ENCODE results near the gene MYLK.

MYLK gene

DNA sequence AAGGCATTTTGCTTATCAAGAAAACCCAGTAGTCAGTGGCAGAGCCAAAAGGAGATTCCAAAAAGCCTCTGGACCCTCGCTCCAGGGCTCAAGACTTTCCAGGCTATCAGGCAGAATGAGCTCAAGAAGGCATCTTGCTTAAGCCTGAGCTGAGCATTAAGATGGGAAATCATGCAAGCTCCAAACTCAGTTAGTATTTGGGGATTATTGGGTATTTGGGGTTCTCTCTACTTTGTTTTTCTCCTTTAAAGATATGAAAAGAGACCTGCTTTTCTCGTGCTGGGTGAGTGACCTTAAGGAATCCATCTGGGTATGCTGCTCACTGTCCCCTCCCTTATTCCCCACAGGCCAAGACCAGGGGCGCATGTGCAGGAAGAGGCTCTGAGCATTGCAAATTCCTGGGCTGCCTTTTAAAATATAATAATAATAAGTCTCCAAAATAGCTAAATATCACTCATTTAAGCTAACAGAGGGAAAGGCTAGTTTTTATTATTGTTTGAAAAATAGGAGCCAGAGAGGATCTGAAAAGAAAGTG is 223.9 kb downstream of the MYLK start:
- no peak for DNase-seq

DNA sequence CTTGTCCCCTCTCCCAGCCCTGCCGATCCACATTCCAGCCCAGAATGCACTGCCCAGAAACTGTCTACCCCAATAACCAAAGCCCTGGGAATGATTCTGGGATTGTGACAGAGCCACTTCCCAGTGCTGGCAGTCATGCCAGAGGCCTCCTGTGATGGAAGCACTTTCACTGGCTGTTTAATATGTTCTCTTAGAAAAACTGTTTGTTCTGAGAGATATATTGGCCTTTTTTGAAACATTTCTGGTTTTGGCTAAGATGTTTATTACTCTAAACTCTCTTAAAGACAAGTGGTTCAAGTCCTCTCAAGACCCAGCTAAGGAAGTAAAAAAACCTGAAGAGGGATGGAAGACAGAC is 225.3 kb downstream of the MYLK start:
- no peak for DNase-seq

DNA sequence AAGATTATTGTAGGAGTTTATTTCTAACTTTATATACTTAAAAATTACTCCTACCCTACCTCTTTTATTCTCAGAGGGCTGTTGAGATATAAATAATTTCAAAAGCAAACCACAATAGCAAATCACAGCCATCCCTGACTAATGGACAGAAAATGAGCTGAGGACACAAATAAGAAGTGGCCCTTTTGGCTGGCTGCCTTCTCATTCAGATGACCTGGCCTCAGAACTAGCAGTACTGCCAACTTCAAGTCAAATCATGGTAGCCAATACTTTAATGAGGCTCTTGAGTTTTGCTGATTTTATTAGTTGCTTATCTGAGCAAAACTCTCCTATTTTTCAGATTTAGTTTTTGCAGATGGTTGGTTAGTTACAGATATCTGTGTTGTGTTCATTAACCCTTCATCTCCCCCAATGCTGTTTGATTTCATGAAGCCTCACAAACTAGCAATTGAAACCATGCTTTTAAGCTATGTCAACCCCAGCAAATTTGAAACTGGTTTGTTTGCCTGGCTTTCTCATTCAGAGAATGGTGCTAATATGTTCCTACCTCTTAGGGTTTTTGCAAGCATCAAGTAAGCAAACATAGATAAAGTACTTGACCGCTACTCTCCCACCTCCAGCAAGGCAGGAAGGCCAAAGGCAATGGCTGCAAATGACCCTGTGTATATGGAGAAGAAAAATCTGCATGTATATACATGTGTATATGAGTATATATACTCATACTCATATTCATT is 225.8 kb downstream of the MYLK start:
- no peak for DNase-seq

DNA sequence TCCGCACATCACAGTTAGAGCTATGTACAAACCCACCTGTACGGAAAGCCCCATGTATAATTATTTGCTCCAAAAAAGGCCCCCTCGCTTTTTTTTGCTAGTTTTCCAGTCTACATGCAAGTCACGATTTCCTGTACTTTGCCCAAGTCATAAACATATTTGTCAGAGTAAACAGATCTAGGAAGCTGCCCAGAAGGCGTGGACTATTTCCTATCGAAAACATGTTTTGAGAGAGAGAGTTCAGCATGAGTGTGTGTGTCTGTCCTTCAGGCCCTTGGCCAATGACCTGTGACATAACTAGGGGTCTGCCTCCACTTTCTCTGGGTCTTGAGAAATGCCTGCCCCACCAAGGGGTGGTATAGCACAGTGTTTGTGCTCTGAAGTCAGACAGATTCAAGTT is 226.6 kb downstream of the MYLK start:
- no peak for DNase-seq

DNA sequence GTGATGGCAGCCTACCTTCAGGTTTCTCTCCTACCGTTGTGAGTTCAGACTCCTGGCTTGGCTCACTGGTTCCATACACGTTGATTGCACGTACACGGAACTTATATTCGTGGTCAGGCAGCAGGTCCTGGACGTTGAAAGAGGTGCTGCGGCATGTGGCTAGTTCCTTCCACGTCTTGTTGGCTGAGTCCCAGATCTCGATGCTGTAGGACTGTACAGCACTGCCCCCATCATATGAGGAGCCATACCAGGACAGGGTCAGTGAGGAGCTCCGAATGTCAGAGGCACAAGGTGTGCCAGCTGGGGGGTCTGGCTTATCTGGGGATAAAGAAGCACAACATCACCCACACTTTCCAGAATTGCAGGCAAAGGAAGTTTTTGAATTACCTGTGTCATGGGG is 227.0 kb downstream of the MYLK start:
- DNase-seq = no peak

DNA sequence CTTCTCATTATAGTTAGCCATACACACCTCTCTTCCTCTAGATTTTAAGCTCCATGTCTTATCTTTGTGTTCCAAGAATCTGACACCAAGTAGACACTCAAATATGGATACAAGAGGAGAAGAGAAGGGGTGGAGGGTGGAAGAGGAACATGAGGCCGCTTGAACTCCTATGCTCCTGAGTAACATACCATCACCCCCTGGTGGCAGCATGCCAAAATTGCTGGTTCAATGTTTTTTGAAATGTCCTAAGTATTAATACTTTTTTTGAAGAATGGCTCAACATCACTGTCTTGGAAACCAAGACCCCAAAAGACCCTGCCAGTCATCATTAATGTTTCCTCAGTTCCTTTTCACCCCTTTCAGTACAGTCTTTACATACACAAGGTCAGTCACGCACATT is 227.4 kb downstream of the MYLK start:
- no peak for DNase-seq

DNA sequence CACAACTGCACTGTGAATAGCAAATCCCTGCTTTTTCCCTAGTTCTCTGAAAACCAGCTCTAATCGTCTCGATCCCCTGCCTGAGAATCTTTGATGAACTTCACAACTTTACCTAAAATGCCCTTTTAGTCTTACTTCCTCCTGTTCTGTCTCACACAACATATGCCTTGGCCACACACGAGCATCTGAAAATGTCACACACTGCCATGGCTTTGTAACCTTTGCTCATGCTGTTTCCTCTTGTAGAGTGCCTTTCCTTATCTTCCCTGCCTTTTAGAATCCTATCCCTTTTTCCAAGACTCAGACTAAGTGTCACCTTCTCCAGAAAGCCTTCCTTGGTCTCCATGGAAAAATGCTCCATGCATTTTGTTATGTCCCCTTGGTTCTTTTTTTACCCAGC is 227.9 kb downstream of the MYLK start:
- no peak for DNase-seq

DNA sequence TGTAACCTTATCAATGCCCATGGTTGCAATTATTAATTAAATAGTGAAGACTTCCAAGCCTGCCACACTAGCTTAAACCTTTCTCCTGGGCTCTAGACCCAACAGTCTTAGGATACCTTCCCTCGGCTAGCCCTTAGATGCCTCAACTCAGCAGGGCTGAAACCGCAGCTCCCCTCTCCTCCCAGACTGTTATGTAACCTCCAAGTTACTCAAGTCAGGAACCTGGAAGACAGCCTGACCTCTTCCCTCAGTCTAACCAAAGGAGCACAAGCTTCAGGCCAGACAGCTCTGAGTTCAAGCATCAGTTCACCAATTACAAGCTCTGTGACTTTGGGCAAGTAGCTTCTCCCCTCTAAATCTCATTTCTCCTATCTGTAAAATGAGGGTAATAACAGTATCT is 228.7 kb downstream of the MYLK start:
- DNase-seq = no peak

DNA sequence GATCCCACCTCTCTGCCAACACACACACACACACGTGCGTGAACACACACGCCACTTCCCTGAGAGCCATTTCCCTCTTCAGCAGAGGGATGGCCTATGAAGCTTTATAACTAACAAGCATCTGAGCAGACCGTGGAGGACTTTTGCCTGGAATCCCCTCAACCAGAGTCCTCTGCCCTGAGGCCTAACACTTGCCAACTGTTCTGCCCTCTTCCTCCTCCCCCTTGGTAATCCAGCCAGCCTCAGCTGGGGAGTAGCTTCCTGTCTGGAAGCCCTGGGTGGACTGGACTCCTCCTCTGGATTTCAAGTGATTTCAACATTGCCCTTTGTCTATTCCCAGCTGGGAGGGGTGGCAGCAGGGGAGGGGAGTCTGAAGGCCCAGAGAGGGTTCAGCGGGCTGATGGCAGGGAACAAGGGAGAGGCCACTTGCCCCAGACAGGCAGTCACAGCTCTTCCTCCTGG is 230.9 kb downstream of the MYLK start:
- DNase-seq = no peak

DNA sequence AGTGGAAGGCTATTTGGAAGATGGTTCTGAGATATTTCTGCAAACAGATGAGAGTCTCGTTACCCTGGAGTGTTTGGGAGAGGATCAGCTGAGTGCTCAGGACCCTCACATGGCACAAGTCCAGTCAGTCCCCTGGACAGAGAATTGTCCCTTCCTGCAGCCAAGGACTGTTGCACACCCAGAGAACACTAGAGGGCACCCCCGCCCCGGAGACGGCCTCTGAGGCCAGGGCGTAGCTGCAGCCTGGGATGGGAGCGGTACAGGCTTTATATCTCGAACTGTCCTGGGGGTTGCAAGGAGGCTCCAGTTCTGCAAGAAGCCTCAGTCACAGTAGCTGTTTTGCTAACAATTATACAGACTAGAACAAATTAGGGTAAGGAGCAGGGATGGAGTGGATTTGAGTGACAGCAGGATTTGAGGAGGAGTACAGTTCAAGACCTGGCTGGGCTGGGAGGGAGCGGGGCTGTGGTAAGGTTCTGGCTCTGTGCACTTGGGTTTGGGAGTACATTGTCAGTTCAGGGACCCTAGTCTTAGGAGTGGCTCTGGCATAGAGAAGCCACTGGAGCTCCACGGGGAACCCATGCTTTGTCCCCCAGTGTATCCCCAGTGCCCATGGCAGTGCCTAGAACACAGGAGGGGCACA is 231.7 kb downstream of the MYLK start:
- DNase-seq = peak; percentile 24 to 30

DNA sequence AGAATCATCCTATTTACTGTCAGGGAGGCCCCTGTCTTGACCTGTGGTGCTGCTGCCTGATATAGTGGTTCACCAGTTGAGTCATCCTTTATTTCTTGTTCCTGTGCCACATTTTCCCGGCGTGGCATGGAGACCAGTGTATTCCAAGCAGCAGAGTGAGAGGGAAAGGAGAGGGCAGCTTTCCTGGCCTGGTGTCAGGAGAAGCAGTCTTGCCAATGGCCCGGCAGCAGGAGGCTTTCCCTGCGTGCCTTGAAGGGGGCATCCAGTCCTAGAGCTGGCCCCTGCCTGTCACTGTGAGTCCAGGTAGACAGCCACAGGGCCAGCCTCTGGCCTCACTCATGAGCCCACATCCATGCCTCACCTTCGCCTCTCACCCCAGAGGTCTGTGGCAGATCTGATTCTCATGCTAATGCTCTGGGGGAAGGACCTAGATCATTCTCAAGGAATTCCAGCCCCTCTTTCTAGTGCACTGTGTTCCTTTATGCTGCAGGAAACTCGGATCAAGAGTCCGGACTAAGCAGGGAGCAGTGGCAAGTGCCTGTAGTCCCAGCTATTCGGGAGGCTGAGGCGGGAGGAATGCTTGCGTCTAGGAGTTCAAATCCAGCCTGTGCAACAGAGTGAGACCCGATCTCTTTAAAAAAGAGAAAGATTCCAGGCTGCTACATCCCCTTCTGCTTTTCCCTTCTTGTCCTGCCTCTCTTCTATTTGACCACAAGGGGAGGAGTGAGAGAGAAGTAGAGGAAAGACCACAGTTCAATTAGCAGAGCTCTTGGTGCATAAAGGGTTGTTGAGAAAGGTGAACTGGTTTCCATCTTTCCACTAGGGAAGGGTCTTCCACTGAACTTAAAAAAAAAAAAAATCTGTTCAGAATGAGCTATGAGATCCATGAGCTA is 232.4 kb downstream of the MYLK start:
- no peak for DNase-seq

DNA sequence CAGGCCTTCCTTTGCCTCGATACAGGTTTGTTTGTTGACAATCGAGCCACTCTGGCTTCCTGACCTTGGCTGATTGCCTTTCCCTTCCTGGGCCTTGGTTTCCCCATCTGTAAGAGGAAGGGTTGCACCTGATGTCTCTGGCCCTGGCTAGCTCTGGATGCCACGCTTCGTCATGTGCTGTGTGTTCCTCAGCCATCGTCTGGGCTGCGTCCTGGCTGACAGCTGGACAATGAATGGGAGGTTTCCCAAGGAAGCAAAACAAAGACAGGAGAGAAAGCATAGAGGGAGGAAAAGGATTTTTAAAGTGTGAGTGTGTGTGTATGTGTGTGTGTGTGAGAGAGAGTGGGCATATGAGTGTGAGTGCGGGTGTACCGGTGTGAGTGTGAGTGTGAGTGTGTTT is 234.0 kb downstream of the MYLK start:
- DNase-seq = no peak

DNA sequence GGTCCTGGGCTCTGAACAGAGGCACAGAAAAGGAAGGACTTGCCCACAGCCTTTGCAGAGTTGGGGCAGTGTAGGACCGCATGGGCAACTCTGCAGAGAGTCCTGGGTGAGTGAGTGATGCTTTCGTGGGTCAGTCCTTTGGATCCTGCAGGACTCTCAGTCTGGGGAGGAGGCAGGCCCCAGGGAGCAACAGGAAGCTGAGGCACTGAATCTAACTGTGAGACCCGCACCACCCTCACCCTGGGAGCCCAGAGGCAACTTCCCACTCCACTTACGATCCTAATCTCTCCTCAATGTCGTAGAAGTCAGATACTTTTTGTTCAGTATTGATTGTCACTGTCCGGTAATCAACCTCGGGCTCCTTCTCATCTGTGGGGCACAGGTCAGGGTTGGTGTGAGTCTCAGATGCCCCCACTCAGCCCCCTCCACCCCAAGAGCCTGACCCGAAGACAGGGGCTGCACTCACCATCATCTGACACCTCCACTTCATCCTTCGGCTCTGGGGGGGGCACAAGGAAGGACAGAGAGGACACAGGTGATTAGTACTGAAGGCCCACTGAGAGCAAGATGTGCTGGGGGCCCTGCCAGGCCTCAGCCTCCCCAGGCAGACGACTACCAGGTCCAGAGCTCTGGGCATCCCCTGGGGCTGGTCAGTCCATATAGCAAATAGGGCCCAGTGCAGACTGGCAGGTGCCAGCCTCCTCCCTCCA is 235.3 kb downstream of the MYLK start:
- DNase-seq = no peak

DNA sequence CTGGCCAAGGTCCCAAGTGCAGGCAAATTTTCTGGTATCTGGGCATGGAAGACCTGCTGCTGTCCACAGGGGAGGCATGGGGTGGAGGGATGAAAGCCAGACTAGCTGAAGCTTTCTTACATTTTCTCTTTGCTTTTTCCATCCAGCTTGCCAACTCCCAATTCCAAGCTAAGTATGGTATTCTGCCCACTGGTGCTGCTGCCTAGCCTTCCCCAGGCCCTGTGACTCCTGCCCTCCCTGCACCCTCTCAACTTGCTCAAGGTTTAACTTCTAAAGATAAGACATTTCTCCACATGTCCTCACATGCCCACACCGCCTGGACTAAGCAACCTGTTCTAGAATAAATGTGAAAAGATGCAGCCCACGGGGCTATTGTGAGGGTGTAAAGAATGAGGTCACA is 239.8 kb downstream of the MYLK start:
- no peak for DNase-seq

DNA sequence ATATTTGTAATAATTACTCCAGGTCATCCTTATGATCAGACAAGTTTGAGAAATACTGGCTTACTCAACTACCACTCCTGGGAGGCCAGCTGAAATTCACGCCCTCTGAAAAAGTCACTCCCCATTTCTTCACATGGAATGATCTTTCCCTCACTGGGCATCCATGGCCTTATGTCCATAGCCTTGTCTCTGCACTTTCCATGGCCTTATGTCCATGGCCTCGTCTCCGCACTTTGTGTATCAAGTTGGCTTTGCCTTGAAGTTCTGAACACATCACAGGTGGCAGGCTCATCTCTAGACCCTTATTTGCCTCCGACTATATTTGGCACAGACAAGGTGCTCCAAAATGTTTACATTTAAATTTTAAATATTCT is 241.2 kb downstream of the MYLK start:
- no peak for DNase-seq

DNA sequence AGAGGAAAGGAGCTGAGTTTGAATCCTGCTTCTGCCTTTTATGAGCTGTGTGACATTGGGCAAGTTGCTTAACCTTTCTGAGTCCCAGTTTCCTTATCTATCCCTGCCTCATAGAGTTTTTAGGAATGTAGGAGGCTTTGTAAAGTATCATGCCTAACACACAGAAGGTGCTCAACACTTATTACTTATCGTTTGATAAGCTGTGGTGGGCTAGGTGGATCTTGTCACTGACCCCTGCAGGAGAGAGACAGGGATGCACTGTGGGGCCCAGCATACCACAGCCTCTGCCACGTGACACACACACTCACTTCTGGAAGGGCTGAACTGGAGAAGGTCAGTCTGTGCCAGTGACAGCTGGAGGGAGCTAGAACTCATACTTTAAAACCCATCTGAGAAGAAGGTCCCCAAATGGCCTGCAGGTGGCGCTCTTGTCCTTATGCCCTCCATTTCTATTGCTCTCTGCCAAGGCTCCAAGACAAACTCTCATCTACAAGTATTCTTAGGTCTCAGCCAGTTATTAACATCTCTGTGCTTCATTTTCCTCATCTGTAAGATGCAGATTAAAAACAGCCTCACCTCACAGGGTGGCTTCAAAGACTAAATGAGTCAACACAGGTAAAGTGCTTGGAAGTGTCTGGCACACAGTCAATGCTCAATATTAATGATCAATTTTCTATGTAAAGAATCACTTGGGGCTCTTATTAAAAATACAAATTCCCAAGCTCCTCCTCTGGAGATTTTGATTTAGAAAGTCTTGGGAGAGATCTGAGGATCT is 241.8 kb downstream of the MYLK start:
- DNase-seq = peak; percentile 40 to 46

DNA sequence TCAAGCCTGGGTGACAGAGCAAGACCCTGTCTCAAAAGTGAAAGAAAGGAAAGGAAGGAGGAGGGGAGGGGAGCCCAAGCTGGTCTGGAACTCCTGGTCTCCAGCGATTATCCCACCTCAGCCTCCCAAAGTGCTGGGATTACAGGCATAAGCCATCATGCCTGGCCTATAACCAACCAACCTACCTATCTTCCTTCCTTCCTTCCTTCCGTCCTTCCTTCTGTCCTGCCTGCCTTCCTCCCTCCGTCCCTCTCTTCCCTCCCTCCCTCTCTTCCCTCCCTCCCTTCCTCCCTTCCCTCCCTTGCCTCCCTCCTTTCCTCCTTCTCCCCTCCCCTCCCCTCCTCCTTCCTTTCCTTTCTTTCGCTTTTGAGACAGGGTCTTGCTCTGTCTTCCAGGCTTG is 242.6 kb downstream of the MYLK start:
- DNase-seq = no peak

DNA sequence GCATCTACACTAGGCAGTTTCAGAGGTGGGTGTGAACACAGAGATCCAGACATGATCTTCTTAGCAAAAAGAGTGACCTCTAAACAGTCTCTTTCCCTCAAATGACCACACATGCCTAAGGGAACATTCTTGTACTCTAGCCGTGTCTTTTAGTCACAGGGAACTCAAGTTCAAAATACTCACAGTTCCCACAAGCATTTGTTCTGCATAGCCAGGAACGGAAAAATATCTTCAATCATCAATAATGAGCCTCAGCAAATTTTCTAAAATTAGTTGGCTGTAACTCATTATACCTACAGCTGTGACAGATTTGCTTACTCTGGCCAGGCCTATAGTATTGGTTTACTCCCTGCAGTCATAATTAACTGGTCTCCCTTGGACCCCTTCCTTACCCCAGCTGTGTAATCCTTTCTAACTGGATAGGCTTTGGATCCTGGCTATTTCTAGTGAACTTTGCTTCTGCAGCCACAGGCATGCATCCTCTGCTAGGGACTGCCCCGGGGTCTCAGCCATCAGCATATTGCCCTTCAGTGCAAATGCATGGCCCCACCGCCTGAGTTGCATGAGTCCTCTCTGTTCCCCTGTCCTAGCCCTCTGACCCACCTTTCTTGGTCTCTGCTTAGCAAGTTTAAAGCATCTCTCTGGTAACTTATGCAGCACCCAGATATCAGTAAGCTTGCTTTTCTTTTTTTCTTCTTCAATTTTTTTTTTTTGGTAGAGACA is 243.2 kb downstream of the MYLK start:
- DNase-seq = no peak

DNA sequence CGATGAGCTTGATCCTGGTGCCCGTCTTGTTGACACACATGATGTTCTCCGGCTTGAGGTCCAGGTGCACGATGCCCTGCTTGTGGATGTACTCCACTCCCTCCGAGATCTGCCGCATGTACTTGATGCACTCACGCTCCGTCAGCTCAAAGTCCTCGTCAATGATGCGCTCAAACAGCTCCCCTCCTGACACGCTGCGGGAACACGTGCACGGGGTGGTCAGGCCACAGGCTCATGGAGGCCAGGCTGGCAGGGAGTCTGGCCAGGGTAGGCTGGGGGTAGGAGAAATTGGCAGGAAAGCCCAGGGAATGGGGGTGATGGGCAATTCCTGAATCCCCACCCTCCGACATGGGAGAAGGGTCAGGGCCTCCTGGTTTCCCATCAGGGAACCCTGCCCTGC is 243.8 kb downstream of the MYLK start:
- DNase-seq = no peak

DNA sequence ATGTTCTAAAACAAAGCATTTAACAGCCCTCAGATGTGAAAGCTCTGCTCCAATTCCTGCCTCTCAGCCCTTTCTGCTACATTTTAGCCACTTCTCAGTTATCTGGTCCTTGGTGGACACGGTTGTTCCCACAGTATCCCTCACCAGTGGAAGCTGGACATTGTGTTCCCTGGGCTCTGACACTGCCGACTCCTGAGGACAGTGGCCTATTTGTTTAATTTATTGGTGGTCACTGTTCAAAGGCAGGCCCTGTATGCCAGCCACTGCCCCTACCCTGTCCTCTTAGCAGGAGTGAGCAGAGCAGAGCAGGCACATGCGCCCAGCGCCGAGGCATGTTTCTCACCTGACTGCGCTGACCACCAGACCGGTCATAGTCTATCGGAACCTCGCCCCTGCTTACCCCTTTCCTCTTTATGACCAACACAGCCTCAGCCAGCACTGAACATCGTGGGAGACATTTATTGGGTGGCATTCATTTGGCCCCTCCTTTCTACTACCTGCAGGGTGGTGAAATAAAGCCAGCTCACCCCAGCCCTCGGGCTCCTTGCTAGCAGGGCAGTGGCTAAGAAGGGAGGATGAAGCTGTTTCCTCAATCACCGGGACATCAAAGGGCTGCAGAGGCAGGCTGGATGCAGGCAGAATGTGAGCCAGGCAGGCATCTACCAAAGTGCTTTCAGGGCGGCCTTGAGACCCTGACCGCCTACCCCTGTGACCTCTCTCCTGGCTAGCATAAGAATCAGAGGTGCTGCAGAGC is 245.0 kb downstream of the MYLK start:
- DNase-seq = no peak

DNA sequence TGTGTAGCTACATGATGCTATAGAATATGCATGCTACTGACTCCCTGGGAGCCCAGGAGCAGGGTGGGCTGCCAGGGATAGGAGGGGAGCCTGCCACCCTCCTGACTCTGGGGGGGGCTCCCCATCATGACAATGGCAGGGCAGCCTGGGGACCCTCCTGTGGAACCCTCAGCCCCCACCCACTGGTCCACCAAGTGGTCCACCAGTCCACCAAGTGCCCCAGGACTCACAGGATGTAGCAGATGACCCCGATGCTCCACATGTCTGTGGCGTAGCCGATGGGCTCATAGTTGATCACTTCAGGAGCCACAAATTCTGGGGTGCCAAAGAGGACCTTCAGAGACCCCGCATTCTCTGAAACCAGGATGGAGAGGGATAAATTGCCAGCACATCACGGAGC is 246.3 kb downstream of the MYLK start:
- DNase-seq = no peak

All from CD4-positive, alpha-beta T cell treated with Interferon alpha-2 for 1 hour (primary cell).